H1 (cell line): Measurements from ENCODE around the gene TPRG1L. TPM values are rescaled to one million over a fixed set of nuclear protein-coding genes. Genes with fewer than 3 reads are reported as not detected.

Experiments used
- CTCF ChIA-PET: fragments of 300-600 bp; sonication (Branson Sonifier 250); formaldehyde crosslinking; loops from one replicate; lab custom pipeline; 2021; ENCODE audit not compliant: partially characterized antibody; lab: Charles Lee
- POLR2A ChIA-PET: fragments of 300-600 bp; sonication (Branson Sonifier 250); formaldehyde crosslinking; loops from one replicate; lab custom pipeline; 2021; ENCODE audit warnings: inconsistent platforms; ENCODE audit not compliant: partially characterized antibody; lab: Charles Lee
- DNase-seq, 2 experiments: peaks; one replicate each; pipeline versions ENCODE4 v3.0.0 to v3.0.0-alpha.2; 2010 to 2022; ENCODE audit warnings: low spot score in 2 of 2, low read depth in 1 of 2, mixed read lengths in 1 of 2
- FAIRE-seq: peaks from 2 replicates; lab custom pipeline; 2011; peaks lifted over from hg19 to GRCh38; lab: Jason Lieb, UNC
- H2AFZ ChIP-seq: 2 replicates; pipeline ENCODE4 v1.8.1; 2012; ENCODE audit warnings: low read length, inconsistent platforms
- H2AK5ac ChIP-seq: 2 replicates; pipeline ENCODE4 v1.6.1; 2013; ENCODE audit warnings: low read depth, low read length
- H2BK120ac ChIP-seq: replicated peaks from 2 replicates; pipeline ENCODE3; 2013; ENCODE audit warnings: low read depth, low read length, inconsistent platforms
- H2BK12ac ChIP-seq: 2 replicates; pipeline ENCODE4 v1.6.1; 2013; ENCODE audit warnings: low read depth, low read length
- H2BK15ac ChIP-seq: 2 replicates; pipeline ENCODE4 v1.6.1; 2013; ENCODE audit warnings: low read length
- H2BK20ac ChIP-seq: 2 replicates; pipeline ENCODE4 v1.6.1; 2013; ENCODE audit warnings: low read length
- H2BK5ac ChIP-seq: 2 replicates; pipeline ENCODE4 v1.6.1; 2013; ENCODE audit warnings: low read depth, low read length
- H3K14ac ChIP-seq: 2 replicates; pipeline ENCODE4 v1.6.1; 2013; ENCODE audit warnings: inconsistent platforms; ENCODE audit not compliant: insufficient read length
- H3K18ac ChIP-seq: 2 replicates; pipeline ENCODE4 v1.6.1; 2013; ENCODE audit warnings: low read length; ENCODE audit errors: extremely low read depth
- H3K23ac ChIP-seq: 2 replicates; pipeline ENCODE4 v1.6.1; 2013; ENCODE audit warnings: inconsistent platforms; ENCODE audit not compliant: insufficient read length
- H3K23me2 ChIP-seq: 2 replicates; pipeline ENCODE4 v1.6.1; 2013; ENCODE audit warnings: low read depth, low read length
- H3K27ac ChIP-seq: 2 replicates; pipeline ENCODE4 v1.6.1; 2011; ENCODE audit warnings: low read depth, low read length, inconsistent platforms
- H3K27me3 ChIP-seq, 4 experiments: replicated peaks in 1 of 4; 1 replicate in 1 of 4; 2 replicates in 3 of 4; pipeline versions ENCODE4 v1.6.1 to v1.8.1; 2011 to 2013; ENCODE audit warnings: low read length in 3 of 4, mild to moderate bottlenecking in 3 of 4, inconsistent platforms in 2 of 4, mixed read lengths in 2 of 4, moderate library complexity in 1 of 4; ENCODE audit not compliant: control insufficient read depth in 3 of 4, insufficient read depth in 3 of 4; ENCODE audit errors: extremely low read depth in 1 of 4
- H3K36me3 ChIP-seq, 4 experiments: 2 replicates each; pipeline versions ENCODE4 v1.6.1 to v1.8.1; 2011 to 2013; ENCODE audit warnings: mild to moderate bottlenecking in 4 of 4, low read length in 3 of 4, moderate library complexity in 2 of 4, control low read depth in 1 of 4, inconsistent platforms in 1 of 4; ENCODE audit not compliant: insufficient read depth in 4 of 4, control insufficient read depth in 2 of 4
- H3K4ac ChIP-seq: replicated peaks from 2 replicates; pipeline ENCODE3; 2013; ENCODE audit warnings: low read length, low read depth, mixed read lengths, inconsistent platforms; ENCODE audit not compliant: insufficient read length
- H3K4me1 ChIP-seq, 4 experiments: replicated peaks in 1 of 4; 1 replicate in 1 of 4; 2 replicates in 3 of 4; pipeline versions ENCODE4 v1.6.1 to v1.8.1; 2011 to 2013; ENCODE audit warnings: low read length in 3 of 4, inconsistent platforms in 2 of 4, mixed read lengths in 1 of 4; ENCODE audit not compliant: insufficient read depth in 4 of 4, control insufficient read depth in 3 of 4
- H3K4me2 ChIP-seq, 2 experiments: 2 replicates each; pipeline versions ENCODE4 v1.6.1 to v1.8.1; 2011 to 2013; ENCODE audit warnings: low read depth in 2 of 2, low read length in 2 of 2, control low read depth in 1 of 2, inconsistent platforms in 1 of 2, mild to moderate bottlenecking in 1 of 2; ENCODE audit not compliant: insufficient read depth in 1 of 2
- H3K4me3 ChIP-seq, 4 experiments: fragments of 200-600, 300-600 bp in 1 of 4; sonication (generic), shearing (Covaris generic), sonication (Bioruptor Twin) in 1 of 4; 2 replicates each; pipeline versions ENCODE4 v1.5.1 to v1.8.1; 2011 to 2016; ENCODE audit warnings: low read length in 4 of 4, low read depth in 3 of 4, control low read depth in 2 of 4, inconsistent platforms in 2 of 4, mild to moderate bottlenecking in 2 of 4, mixed read lengths in 1 of 4, moderate library complexity in 1 of 4; ENCODE audit not compliant: insufficient read depth in 2 of 4; ENCODE audit errors: extremely low read depth in 1 of 4
- H3K56ac ChIP-seq: replicated peaks from 2 replicates; pipeline ENCODE3; 2013; ENCODE audit warnings: low read depth, mild to moderate bottlenecking, mixed read lengths, low read length, inconsistent platforms; ENCODE audit not compliant: insufficient read length
- H3K79me1 ChIP-seq: 2 replicates; pipeline ENCODE4 v1.6.1; 2013; ENCODE audit warnings: low read depth, low read length, control low read depth
- H3K79me2 ChIP-seq, 2 experiments: 2 replicates each; pipeline versions ENCODE4 v1.6.1 to v1.8.1; 2012 to 2013; ENCODE audit warnings: low read length in 2 of 2, mild to moderate bottlenecking in 2 of 2, inconsistent platforms in 1 of 2; ENCODE audit not compliant: insufficient read depth in 2 of 2, control insufficient read depth in 1 of 2
- H3K9ac ChIP-seq, 4 experiments: replicated peaks in 1 of 4; 1 replicate in 1 of 4; 2 replicates in 3 of 4; pipeline versions ENCODE4 v1.6.1 to v1.8.1; 2011 to 2013; ENCODE audit warnings: low read depth in 3 of 4, low read length in 3 of 4, control low read depth in 2 of 4, mild to moderate bottlenecking in 2 of 4, moderate library complexity in 2 of 4, inconsistent platforms in 1 of 4; ENCODE audit errors: extremely low read depth in 1 of 4
- H3K9me3 ChIP-seq, 2 experiments: 2 replicates each; pipeline versions ENCODE4 v1.6.1 to v1.8.1; 2012 to 2013; ENCODE audit warnings: mild to moderate bottlenecking in 2 of 2, moderate library complexity in 2 of 2, control low read depth in 1 of 2, inconsistent platforms in 1 of 2, low read depth in 1 of 2, low read length in 1 of 2, mixed read lengths in 1 of 2; ENCODE audit not compliant: insufficient read depth in 2 of 2
- H4K20me1 ChIP-seq, 2 experiments: replicated peaks in 1 of 2; 2 replicates each; pipeline versions ENCODE3 to v1.8.1; 2011 to 2013; ENCODE audit warnings: inconsistent platforms in 2 of 2, low read length in 2 of 2, mild to moderate bottlenecking in 1 of 2; ENCODE audit not compliant: insufficient read depth in 2 of 2, control insufficient read depth in 1 of 2
- H4K5ac ChIP-seq: 2 replicates; pipeline ENCODE4 v1.6.1; 2013; ENCODE audit warnings: low read length, low read depth, mixed read lengths, inconsistent platforms; ENCODE audit not compliant: insufficient read length
- H4K8ac ChIP-seq: 2 replicates; pipeline ENCODE4 v1.8.0; 2013; ENCODE audit warnings: mild to moderate bottlenecking, moderate library complexity, low read length, inconsistent platforms; ENCODE audit not compliant: insufficient read depth; ENCODE audit errors: extremely low read depth
- H4K91ac ChIP-seq: replicated peaks from 2 replicates; pipeline ENCODE3; 2013; ENCODE audit warnings: low read length, mixed read lengths, inconsistent platforms; ENCODE audit not compliant: insufficient read length
- SP1 ChIP-seq: IDR thresholded peaks from 2 replicates; pipeline ENCODE4 v1.6.1; 2011; ENCODE audit warnings: low read depth, low read length
- WGBS, 2 experiments: shearing (Covaris generic) in 1 of 2; methylation state at CpG; one replicate each; pipeline versions ENCODE4 v1.1.6 to v1.1.7; 2013 to 2015; ENCODE audit warnings: low lambda C conversion rate in 2 of 2, mixed read lengths in 2 of 2, inconsistent platforms in 1 of 2, low coverage in 1 of 2, missing lambda C conversion rate in 1 of 2; ENCODE audit not compliant: insufficient replicate concordance in 2 of 2, insufficient coverage in 1 of 2, insufficient read length in 1 of 2; ENCODE audit errors: extremely low coverage in 1 of 2, missing lambda C conversion rate in 1 of 2; 5-methylcytosine and 5-hydroxymethylcytosine counted together
- polyA plus RNA-seq, 7 experiments: library from polyadenylated mRNA; depleted of rRNA in 3 of 7; stranded (reverse) in 5 of 7; unstranded in 2 of 7; fragments of >200 nt in 5 of 7; fragments of 200-250 nt in 2 of 7; gene quantifications; 1 replicate in 5 of 7; 2 replicates in 1 of 7; 4 replicates in 1 of 7; pipeline versions ENCODE4 v1.2.1 to v1.2.3, GENCODE V29; 2011 to 2013; ENCODE audit warnings: missing spikeins in 2 of 7, mixed read lengths in 2 of 7
- total RNA-seq: library from RNA; stranded (reverse); fragmentation: NEBNext Ultra II Directional; extraction: Animal tissue kit (Norgen Biotek cat#: 25700); gene quantifications from 2 replicates; pipeline ENCODE4 v1.2.1, GENCODE V29; 2021
- TF ChIP-seq, protein P1 (sequence below): IDR thresholded peaks from 2 replicates; pipeline ENCODE4 v1.6.1; 2012; ENCODE audit warnings: inconsistent platforms

TPRG1L gene
- total and polyA plus RNA-seq, 2 of the 8 experiments (the other 6 are each of a cell fraction or from before 2014, with no cell fraction given) = 21.7 to 22.3 TPM

DNA sequence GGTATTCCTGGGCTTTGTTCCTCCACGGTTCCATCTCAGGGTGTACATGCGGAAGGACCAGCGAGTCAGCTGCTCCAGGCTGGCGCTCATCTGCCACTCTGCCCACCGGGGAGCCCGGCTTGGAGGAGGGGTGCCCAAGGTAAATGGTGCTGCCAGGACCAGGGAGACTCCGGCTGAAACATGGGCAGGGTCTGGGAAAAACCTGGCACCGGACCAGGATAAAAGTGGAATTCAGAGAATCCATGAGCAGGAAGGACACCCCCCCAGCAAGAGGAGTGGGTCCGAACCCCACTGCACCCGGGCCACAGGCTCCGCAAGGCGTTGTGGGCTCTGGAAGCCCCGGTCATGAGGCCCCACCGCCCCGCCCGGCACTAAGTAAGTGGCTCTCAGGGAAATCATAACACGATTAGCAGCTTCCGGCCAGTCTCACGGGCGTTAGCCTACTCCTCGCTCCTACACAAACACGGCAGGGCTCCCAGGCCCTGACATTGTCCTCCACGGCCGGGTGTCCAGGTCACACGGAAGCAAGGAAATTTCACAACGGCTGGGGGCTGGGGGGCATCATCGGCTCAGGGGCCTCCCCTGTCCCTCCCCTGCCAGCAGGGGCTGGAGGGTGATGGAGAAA lies 34.6 kb upstream of the TPRG1L start:
- FAIRE-seq (no peak), DNase-seq (no peak)
- no peaks in the 10 kb centered on the region for H3K79me2 ChIP-seq
- POLR2A ChIA-PET = no interaction called here
- H3K9ac ChIP-seq = no peak overlapping the region
- H3K9me3 ChIP-seq = peaks cover 0 to 6% of the 10 kb centered on the region in 2 experiments; a peak in 2 of 4 replicates
- H2BK5ac ChIP-seq = 0 out of 2 replicates have a peak overlapping the region, but pooled peaks have one; percentile 44
- no peaks in the 10 kb centered on the region for H3K79me1 ChIP-seq
- H2BK20ac ChIP-seq = no peak overlapping the region
- H4K5ac ChIP-seq = no peak overlapping the region
- 0 out of 2 replicates have a peak, but pooled peaks have one; percentile 27 for TF ChIP-seq SP1
- TF ChIP-seq, protein P1, sequence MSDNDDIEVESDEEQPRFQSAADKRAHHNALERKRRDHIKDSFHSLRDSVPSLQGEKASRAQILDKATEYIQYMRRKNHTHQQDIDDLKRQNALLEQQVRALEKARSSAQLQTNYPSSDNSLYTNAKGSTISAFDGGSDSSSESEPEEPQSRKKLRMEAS = no peak
- peaks cover 0 to 4% of the 10 kb centered on the region in 2 experiments for H4K20me1 ChIP-seq
- H3K14ac ChIP-seq = no peak overlapping the region
- no peak overlapping the region for H3K4ac ChIP-seq
- H2BK120ac ChIP-seq = no peak overlapping the region
- H3K27ac ChIP-seq = no peak overlapping the region
- H3K36me3 ChIP-seq = no peaks in the 10 kb centered on the region; a peak in 1 of 8 replicates
- no peak overlapping the region for H4K8ac ChIP-seq
- no peak overlapping the region for H3K4me3 ChIP-seq
- H3K4me2 ChIP-seq = no peak overlapping the region
- H2AFZ ChIP-seq = no peak overlapping the region
- H2AK5ac ChIP-seq = peak overlapping the region; percentile 53; the same call in 1 of the 2 replicates
- WGBS, 2 experiments = 83% methylated on average over 27 of the region's 27 CpGs; no CpG with 5 or more reads in 1 of the 2 experiments
- no peak overlapping the region for H4K91ac ChIP-seq
- no peak overlapping the region; the same call in 1 of the 2 replicates for H3K18ac ChIP-seq
- CTCF ChIA-PET = interaction anchor here (0.8 to 9.7 kb wide), 15 partner anchors 8 to 145 kb away, joined by 3 to 132 read pairs (median 5); partner anchors contain the start of genes MEGF6 and TPRG1L
- H3K27me3 ChIP-seq = no peaks in the 10 kb centered on the region
- no peak overlapping the region for H2BK12ac ChIP-seq
- no peak overlapping the region for H3K56ac ChIP-seq
- H2BK15ac ChIP-seq = no peak overlapping the region
- H3K23me2 ChIP-seq = no peaks in the 10 kb centered on the region
- peaks cover 0 to 13% (median 6%) of the 10 kb centered on the region in 4 experiments; a peak in 5 of 7 replicates for H3K4me1 ChIP-seq
- H3K23ac ChIP-seq = no peak overlapping the region
